Activated CD8-positive, alpha-beta memory T cell treated with anti-CD3 and anti-CD28 coated beads for 1 hour (primary cell): Measurements from ENCODE around the gene BORCS8.

Experiments
- DNase-seq, 2 donors: peaks; one replicate each; pipeline ENCODE4 v3.0.0-alpha.2; 2020; ENCODE audit warnings: low read depth in 1 of 2; ENCODE audit errors: extremely low read depth in 1 of 2

The BORCS8 gene

GRCh38 chr19:19214892-19215291 is 22.9 kb upstream of the BORCS8 start:
- DNase-seq, result peak in 1 of 2 donors; percentile 22

GRCh38 chr19:19214159-19214490 is 22.2 kb upstream of the BORCS8 start:
- DNase-seq, result no peak

DNA sequence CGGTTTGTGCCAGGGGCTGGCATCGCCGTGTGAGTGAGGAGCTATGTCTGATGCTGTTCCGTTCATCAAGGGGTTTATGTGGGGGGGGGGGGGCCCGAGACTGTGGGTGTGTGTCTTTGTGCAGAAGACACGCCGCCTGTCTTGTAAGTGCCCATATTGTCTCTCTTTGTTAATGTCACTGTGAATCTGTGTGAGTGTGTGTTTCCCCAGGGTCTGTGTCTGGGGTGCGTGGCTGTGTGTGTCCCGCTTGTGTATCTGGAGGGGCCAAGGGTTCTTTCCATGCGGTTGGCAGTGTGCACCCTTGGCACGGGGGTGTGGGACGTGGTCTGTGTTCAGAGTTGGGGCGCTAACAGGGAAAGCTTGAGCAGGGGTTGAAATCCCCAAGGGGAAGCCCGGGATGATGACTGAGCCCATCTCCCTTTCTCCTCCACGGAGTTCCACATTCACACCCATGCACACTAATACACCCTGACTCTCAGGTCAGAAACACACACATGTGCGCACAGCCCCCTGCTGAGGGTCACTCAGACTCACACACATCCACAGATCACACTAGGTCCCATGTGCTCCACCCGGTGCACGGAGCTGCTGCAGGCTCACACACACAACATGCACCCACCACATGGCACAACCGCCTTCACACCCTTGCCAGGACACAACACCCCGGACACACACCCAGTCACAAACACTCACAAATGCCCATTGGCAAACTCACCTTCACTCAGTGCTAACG is 21.6 kb upstream of the BORCS8 start:
- no peak for DNase-seq

DNA sequence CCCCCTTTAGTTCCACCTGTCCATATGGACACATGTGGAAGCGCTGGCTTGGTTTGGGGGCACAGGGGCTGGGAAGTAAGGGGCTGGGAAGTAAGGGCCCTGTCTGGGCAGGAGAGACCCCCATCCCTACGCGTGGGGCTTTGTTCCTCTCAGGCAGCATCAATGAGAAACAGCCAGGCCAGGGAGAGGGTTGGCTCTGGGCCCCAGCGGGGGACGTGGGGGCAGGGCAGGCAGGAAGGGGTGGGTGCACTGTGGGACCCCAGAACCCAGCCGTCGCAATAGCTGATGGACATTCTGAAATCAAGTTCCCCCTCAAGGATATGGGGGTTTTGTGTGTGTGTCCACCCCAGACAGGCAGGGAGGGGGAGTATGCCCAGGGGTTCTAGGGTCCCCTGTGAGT is 21.0 kb upstream of the BORCS8 start:
- DNase-seq, result no peak

- DNase-seq, result no peak
Measured at GRCh38 chr19:19211499-19212420, 19.8 kb upstream of the BORCS8 start, which contains the start of gene NCAN. Gene NCAN (plus strand): TSS chr19:19211958. CDS start chr19:19216954, 4,996 bp downstream.

DNA sequence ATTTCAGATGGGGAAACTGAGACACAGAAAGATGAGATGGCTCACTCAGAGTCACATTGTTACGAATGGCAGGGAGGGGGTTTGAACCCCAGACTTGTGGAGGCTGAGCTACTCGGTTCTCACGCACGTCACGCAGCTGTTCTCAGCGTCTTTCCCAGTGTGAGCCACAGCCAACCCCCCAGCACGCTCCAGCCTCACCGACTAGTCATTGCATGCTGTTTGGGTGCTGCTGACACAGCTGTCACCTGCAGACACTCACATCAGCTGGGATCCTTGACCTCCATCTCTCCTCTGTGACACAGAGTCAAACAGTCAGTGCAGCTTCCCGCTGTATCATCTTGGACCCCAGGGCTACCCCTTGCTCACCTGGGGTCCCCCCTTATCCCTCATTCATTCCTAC is 17.4 kb upstream of the BORCS8 start:
- no peak for DNase-seq

DNA sequence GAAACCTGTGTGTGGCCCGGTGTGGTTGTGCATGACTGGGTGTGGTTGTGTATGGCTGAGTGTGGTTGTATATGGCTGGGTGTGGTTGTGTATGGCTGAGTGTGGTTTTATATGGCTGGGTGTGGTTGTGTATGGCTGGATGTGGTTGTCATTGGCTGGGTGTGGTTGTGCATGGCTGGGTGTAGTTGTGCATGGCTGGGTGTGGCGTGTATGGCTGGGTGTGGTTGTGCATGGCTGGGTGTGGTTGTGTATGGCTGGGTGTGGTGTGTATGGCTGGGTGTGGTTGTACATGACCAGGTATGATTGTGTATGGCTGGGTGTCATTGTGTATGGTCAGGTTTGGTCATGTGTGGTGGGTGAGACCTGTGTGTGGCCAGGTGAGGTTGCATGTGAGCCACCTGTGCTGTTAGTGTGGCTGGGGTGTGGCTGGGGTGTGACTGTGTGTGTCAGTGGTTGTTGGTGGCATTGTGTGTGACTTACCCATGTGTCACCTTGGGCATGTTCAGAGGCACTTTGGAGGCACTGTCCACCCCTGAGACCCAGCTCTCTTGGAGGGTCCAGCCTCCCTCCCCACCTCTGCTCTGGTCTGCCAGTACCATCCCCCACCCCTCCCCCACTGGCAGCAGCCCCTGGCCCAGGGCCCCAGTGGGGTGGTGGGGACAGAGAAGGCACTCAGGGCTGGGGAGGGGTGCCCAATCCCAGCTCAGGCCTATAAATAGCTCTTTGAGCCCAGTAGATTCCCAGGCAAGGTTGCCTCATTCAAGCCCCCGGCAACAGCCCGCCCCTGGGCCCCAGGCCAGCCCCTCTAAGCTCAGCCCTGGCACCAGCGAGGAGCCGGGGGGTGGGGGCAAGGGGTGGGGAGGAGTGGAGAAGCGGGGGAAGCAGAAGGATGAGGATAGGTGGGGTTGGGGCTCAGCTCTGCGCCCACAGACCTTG is 16.0 kb upstream of the BORCS8 start:
- no peak for DNase-seq

- no peak for DNase-seq
Measured at GRCh38 chr19:19206938-19207337, 15.0 kb upstream of the BORCS8 start.

DNA sequence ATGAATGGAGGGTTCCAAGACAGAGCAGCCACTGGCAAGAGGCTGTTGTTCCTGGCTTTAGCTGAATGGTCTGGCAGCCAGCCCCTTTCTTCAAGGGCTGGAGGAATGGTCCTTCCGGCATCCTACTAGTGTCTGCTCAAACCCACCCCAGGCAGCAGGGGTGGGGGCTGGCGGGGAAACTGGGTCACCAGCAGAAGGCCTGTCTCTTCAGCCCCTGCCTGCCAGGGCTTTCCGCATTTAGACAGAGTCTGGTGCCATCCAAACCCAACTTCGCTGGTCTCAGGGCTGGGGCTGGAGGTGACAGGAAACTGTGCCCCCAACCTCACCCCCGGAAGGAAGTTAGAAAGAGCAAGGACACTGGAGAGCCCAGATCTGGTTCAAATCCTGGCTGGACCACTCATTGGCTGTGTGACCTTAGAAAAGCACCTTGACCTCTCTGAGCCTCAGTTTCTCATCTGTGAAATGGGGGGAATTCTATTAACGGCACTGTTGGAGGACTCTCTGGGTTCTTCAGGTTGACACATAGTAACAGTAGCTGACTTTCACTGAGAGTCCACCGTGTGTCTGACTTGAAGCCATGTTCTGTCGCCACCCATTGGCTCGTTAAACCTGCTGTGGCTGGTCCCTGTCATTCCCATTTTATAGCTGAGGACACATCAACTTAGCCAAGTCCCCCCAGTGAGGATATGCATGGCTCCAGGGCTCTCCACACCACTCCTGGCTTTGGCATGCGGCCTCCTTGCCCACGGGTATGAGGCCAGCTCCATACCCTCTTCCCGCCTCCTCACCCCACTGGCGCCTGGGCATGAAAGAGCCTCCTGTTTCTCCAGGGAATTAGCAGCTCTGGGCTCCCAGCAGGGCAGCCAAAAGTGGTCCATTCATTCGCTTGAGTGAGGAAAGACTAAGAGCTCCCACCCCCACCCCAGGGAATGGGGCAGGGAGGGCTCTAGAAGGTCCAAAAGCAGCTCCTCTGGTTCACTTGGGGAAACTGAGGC is 13.8 kb upstream of the BORCS8 start:
- DNase-seq, result no peak

- no peak for DNase-seq
Measured at GRCh38 chr19:19204181-19204580, 12.2 kb upstream of the BORCS8 start.

- peak; percentile 75 to 88 for DNase-seq
Measured at GRCh38 chr19:19203012-19203856, 11.3 kb upstream of the BORCS8 start, which contains the start of gene NR2C2AP. Gene NR2C2AP (minus strand): TSS chr19:19203414. CDS start chr19:19203060, 354 bp downstream.

DNA sequence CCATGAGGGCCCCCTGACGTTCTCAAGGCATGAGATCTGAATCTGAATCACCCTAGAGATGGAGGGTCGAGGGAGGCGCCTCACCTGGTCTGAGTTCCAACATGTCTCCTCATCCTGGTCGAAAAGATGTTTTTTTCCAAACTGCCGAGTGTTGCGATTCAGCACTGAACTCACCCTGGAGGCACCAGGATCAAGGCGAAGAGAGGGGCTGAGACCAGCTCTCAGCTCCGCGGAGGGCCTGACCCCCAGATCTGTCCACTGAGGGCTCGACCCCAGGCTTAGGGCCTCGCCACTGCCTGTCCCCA is 10.7 kb upstream of the BORCS8 start:
- DNase-seq, result no peak

GRCh38 chr19:19201697-19202630 is 10.0 kb upstream of the BORCS8 start:
- DNase-seq, result no peak

- DNase-seq, result no peak
Measured at GRCh38 chr19:19193926-19194325, 2.0 kb upstream of the BORCS8 start.

DNA sequence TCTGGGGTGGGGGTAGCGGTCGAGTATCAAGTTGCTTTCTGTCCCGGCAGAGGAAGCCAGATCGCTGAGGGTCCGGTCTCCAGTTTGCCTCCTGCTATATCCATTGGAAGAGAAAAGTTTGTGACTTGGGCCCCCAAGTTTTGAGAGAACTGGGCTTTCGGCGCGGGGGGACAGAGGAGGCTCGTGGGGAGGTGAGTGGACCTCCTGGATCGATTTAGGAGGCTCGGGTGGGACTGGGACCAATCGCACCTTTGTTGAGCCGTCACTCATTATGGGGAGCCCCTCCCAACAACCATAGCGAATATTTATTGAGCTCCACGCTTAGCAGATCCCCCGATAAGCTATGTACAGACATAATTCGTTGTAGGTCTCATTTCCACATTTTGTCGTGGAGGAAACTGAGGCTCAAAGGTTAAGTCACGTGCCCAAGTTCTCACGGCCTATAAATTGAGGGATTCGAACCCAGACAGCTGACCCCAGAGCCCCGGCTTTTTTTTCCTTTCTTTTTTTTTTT is 1.0 kb upstream of the BORCS8 start:
- peak in 1 of 2 donors; percentile 8 for DNase-seq

GRCh38 chr19:19191768-19192077 is 229 bp downstream of the BORCS8 start:
- no peak for DNase-seq

DNA sequence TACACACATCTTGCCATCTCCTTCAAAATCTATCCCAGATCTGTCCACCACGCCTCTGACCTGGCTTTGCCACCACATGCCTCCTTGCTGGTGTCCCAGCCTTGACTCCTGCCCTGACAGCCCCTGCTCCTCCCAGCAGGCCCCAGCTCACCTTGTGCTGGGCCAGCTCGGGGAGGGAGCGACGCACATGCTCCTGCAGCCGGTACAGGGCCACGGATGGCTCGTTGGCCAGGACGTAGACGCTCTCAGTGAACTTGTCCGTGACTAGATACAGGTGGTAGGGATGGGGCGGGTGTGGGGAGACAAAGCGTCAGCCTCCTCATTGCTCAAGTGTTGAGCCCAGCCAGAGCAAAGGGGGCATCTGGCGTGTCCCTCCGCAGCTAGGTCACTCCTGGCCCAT is 5.2 kb downstream of the BORCS8 start:
- no peak for DNase-seq
